GM13977 (cell line): Measurements from ENCODE around the gene DECR2.

Source experiments
- DNase-seq: peaks from one replicate; pipeline ENCODE4 v3.0.0; 2012; ENCODE audit warnings: low spot score
- CTCF ChIP-seq: IDR thresholded peaks from 2 replicates; pipeline ENCODE4 v1.5.1; 2012; ENCODE audit warnings: mild to moderate bottlenecking, control low read depth; ENCODE audit not compliant: insufficient read depth; ENCODE audit errors: extremely low read depth, missing control alignments
- in situ Hi-C: fragments of 300-500 bp; cut with MboI; formaldehyde crosslinking; loops from one replicate; pipeline ENCODE4 v1.12.0; 2022; ENCODE audit warnings: low sequenced_read_pairs, low pct_unique_long_range_greater_than_20kb, mixed read lengths, inconsistent platforms; ENCODE audit not compliant: unreplicated experiment

DECR2 gene

GRCh38 chr16:424033-424622 is 22.4 kb downstream of the DECR2 start:
- no peak for TF ChIP-seq CTCF
- no peak for DNase-seq
- in situ Hi-C loops: no loop called here

GRCh38 chr16:424623-425081 is 23.0 kb downstream of the DECR2 start:
- DNase-seq: no peak
- TF ChIP-seq CTCF: no peak
- in situ Hi-C loops: no loop called here

GRCh38 chr16:425082-425718 is 23.5 kb downstream of the DECR2 start, which contains the start of gene RAB11FIP3:
TSS of gene RAB11FIP3 (plus strand) at chr16:425649. CDS start at chr16:426007, 358 bp downstream.
- peak; percentile 98 for DNase-seq
- in situ Hi-C loops: no loop called here
- no peak for TF ChIP-seq CTCF

GRCh38 chr16:425740-426114 is 24.0 kb downstream of the DECR2 start:
- in situ Hi-C loops: no loop called here
- DNase-seq: no peak
- no peak for TF ChIP-seq CTCF

GRCh38 chr16:426115-426905 is 24.6 kb downstream of the DECR2 start:
- in situ Hi-C loops: no loop called here
- TF ChIP-seq CTCF: no peak
- peak; percentile 53 for DNase-seq

- in situ Hi-C loops: no loop called here
- no peak for DNase-seq
- no peak for TF ChIP-seq CTCF
Observed at GRCh38 chr16:426906-427249, 25.2 kb downstream of the DECR2 start.
